Germinal center (tissue), 1 donor: ENCODE results near the gene LIF.

Source experiments
- DNase-seq: peaks from one replicate; pipeline ENCODE4 v3.0.0; 2012; ENCODE audit warnings: mixed read lengths, low spot score

Gene LIF

GRCh38 chr22:30262917-30263741 lies 16.6 kb upstream of the LIF start:
- peak; percentile 74 for DNase-seq

DNA sequence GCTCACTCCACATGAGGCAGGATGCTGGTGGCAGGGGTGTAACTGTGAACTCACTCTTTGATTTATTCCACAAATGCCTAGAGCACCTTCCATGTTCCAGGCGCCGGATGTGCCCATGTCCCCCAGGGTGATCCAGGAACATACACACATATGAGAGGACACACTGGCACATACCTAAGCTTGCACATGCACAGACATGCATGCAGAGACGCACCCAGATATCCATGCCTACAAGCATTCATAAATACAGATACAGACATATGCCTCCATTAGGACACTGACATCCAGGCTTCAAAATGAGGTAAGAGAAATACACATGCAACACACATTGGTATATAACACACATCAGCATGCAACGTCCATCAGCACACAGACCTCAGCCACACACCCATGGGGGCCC lies 15.6 kb upstream of the LIF start:
- DNase-seq, result no peak

GRCh38 chr22:30261134-30261533 lies 14.6 kb upstream of the LIF start:
- DNase-seq, result no peak

- DNase-seq, result no peak
Measured at GRCh38 chr22:30260682-30261081, 14.1 kb upstream of the LIF start.

- DNase-seq, result no peak
Measured at GRCh38 chr22:30260276-30260675, 13.7 kb upstream of the LIF start.

- DNase-seq, result no peak
Measured at GRCh38 chr22:30254314-30254713, 7.8 kb upstream of the LIF start.

DNA sequence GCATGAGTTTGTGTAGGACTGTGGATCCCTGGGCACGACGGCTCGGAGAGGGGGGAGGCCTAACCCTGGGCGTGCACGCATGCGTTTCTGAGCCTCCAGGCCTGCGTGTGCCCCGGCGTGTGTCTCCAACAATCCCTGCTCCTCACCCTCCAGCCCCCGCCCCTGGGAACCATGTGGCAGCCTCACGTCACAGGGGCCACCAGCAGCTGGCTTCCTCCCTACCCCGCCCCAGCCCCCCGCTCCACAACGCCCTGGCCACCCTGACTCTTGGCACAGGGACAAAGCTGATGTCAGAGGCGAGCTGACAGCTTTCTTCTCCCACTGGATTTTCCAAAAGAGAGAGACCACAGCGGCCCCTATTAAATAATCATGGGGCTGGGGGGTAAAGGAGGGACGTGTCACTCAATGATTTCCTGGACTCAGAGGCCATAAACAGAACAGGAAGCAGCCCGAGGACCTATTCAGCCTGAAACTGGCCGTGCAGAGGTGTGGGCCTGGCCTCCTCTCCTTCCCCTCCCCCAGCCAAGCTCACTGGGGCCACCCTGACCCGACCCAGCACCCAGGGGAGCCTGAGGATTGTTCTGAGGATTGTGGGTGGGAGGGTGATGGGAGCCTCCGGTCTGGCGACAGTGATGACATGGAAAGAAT lies 6.8 kb upstream of the LIF start:
- DNase-seq, result no peak

DNA sequence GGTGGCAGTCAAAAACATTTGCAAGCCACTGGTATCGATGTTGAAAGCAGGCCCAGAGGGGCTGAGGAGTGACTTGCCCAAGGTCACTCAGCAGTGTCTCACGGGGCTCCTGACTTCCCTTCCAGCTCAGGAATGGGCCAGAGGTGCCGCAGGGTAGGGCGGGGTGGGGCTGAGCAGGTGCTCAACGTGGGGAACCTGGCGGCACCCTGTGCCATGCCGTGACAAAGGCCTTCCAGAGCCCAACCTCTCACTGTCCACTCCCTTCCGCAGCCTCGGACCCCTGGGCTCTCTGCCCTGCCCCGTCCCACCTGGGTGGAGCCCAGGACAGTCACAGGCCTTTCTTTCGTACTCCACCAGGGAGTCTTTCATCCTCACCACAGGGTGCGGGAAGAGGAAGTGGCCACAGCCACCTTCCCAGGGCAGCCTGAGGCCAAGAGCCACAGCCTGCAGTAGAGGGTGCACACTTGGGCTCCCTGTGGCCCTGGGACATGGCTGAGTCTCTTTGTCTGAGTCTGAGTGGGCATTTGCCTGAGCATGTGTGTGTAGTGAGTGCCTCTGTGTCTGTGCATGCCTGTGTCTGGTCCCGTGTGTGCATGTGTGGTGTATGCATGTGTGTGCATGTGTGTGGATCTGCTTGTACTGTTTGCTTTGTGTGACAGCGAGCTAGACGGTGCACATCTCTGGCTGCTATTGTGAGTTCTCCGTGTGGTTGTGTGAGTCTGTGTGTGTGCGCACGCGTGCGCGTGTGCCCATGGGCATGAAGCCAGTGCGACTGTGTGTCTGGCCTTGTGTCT lies 6.0 kb upstream of the LIF start:
- no peak for DNase-seq

- DNase-seq, result no peak
Measured at GRCh38 chr22:30251711-30252110, 5.2 kb upstream of the LIF start.

- DNase-seq, result no peak
Measured at GRCh38 chr22:30250661-30251267, 4.2 kb upstream of the LIF start.

- no peak for DNase-seq
Measured at GRCh38 chr22:30250039-30250565, 3.5 kb upstream of the LIF start.

- no peak for DNase-seq
Measured at GRCh38 chr22:30249049-30250038, 2.8 kb upstream of the LIF start.

DNA sequence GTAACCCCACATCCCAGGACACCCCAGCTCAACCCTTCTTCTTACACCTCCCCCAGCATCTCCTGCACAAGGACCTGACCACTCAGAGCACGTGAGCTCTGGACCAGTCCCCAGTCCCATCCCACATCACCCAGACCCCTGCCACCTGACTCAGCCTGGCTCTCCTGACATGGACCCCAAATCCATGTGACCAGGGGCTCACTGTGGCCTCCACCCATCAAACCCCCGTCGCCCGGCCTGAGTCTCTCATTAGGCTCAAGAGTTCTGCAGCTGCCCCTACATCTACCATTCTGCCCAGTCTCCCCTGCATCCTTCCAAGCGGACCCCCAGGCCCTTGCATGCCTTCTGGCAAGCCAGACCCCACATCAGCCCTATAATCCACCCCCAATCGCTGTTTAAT lies 1.9 kb upstream of the LIF start:
- DNase-seq, result no peak

DNA sequence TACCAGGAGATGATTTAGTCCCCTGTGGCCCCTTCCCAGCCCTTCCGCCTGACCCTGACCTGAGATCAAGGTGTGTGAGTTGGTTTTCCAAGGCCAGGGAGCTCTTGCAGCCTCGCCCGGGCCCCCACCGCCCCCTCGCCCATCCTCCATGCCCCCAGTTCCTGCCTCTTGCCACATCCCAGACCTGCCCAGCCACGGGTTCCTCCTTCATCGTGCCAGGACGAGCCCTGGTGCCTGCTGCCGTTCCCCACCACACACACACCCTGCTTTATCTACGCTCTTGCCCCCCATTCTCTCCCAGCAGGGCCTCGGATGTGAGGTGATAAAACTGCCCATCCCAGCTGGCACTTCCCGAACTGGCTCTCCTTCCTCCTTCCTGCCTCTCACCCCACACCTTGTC lies 1.4 kb upstream of the LIF start:
- no peak for DNase-seq

DNA sequence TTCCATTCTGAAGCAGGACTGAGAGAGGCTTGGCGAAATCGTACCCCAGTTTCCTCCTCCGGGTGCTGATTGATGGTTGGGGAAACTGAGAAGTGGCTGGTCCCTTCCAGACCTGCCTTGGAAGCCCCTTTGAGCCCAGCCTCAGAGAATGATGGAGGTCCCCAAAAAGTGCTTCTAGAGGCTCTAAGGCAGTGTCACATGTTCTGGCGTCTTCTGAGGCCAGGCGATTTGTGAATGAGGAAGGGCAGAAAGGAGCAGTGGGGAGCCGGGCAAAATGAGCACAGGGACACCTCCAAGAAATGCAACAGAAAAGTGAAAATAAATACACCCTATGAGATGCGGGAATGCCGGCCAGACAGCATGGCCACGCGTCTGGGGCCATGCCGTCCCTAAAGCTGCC lies 1.0 kb upstream of the LIF start:
- no peak for DNase-seq

DNA sequence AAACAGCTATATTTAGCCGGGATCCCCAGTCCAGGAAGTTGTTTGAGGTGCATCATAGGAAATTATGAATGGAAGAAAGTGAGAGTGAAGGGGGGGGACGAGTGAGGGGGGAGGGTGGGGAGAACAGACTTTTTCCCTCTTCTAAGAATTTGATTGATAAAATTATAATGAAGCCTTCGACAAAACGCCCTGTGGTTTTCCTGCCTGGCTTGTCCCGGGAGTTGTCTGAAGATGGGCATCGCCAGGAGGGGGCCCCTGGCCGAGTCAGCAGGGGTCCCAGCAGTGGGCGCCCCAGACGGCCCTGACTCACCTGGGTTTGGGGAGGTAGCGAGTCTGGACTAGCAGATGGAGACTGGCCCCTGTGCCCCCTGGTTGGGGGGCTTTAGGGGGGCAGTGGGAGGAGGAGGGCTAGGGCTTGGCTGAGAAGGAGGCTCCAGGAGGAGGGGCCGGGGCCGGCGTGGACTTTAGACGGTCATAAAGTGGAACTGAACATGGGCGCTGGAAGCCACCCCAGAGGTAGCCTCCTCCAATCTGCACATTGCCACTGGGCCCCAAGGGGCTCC lies 336 bp upstream of the LIF start:
- no peak for DNase-seq

DNA sequence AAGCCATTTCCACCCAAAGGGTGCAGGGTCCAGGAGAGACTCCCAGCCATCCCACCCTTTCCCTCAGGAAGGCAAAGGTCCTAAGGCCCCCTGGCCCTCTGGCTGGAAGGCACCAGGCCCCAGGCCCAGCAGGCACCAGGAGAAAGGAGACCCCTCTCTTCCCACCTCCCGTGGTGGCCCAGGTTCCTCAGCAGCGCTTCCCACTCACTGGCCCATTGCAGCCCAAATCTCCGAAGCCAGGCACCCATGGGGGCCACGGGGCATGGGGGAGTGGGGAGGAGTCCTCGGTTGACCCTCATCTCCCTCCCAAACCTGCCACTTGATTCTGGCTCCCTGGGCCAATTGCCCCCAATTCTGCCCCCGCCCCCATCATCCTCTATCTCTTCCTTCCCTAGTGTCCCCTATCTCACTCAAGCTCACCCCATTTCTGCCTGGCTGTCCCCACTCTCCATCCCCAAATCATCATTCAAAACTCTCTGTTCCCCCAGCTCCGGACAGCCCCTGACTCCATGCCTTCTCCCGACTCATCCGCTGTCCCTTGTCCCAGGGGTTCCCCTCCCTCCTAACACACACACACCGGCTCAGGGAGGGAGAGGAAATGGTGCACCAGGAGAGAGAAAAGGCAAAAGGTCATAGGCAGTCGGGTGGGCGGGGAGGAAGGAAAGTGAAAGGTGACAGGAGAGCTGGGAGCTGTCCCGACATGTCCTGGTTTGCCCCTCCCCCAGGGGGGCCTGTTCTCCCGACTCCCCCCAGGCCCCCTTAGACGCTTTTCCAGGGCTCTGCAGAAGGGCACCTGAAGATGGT lies 1.2 kb downstream of the LIF start:
- no peak for DNase-seq

DNA sequence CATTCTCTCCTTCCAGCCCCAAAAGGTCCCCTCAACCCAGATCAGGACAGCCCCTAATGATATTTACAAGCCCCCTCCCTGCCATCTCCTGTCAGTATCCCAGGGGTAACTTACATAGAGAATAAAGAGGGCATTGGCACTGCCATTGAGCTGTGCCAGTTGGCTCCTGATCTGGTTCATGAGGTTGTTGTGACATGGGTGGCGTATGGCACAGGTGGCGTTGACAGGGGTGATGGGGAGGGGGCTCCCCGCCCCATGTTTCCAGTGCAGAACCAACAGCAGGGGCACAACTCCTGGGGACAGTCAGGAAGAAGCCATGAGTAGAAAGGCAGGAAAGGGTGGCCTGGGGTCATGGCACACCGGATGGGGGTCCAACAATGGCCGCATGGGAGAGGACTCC lies 1.9 kb downstream of the LIF start:
- no peak for DNase-seq

DNA sequence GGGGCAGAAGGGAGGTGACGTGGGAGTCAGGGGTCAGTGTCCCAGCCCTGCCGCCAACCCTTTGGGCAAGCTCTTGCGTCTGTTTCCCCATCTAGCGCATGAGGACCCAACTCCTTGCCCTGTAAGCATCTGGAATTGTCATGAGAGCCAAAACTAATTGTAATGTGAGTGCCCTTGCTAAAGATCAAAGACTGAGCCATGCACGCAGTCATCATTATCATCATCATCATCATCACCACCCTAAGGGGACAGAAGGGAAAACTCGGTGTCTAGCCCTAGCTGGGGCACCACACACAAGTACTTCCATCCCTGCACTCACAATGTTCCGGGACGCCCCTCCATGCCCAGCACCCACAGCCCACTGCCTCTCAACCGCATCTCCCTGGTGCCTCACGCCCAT lies 2.5 kb downstream of the LIF start:
- no peak for DNase-seq

GRCh38 chr22:30243661-30244060 lies 2.9 kb downstream of the LIF start:
- DNase-seq, result no peak
